ENCODE measurements around the gene PLK3. TPM values are rescaled to one million over a fixed set of nuclear protein-coding genes. Genes with fewer than 3 reads are reported as not detected.

The PLK3 gene
- total RNA-seq, 4 donors from 2014 or later: 7.4 to 18.4 (median 13.6) TPM

DNA sequence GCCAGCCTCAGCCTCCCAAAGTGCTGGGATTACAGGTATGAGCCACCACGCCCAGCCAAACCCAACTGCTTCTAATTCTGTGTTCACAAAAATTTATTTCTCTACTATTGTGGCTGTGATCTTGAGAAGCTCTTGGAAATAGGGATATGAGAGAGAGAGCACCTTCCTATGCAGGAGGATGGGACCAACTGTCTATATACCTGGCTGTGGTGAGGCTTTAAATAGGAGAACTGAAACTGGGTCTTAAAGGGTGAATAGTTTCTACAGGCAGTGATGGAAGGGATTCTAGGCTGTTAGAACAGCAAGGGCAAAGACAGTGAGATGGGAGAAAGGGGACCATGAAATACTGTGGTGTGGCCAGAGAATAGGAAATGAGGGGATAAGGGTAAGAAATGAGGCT lies 51.1 kb downstream of the PLK3 start:
- intact Hi-C loops (cut with DNase I): no loop called here
- no peak overlapping the region for H3K4me3 ChIP-seq (replicated peaks in 1 of 3)
- WGBS, 2 donors: 96 to 100% methylated on average over 1 of the region's 1 CpG
- H3K9me3 ChIP-seq: no peaks in the 10 kb centered on the region
- no peaks in the 10 kb centered on the region for H3K36me3 ChIP-seq
- no peak overlapping the region for H3K27ac ChIP-seq
- no peak for DNase-seq
- no peaks in the 10 kb centered on the region for H3K27me3 ChIP-seq
- H3K4me1 ChIP-seq: no peaks in the 10 kb centered on the region
- TF ChIP-seq, protein P1, sequence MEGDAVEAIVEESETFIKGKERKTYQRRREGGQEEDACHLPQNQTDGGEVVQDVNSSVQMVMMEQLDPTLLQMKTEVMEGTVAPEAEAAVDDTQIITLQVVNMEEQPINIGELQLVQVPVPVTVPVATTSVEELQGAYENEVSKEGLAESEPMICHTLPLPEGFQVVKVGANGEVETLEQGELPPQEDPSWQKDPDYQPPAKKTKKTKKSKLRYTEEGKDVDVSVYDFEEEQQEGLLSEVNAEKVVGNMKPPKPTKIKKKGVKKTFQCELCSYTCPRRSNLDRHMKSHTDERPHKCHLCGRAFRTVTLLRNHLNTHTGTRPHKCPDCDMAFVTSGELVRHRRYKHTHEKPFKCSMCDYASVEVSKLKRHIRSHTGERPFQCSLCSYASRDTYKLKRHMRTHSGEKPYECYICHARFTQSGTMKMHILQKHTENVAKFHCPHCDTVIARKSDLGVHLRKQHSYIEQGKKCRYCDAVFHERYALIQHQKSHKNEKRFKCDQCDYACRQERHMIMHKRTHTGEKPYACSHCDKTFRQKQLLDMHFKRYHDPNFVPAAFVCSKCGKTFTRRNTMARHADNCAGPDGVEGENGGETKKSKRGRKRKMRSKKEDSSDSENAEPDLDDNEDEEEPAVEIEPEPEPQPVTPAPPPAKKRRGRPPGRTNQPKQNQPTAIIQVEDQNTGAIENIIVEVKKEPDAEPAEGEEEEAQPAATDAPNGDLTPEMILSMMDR (IDR thresholded peaks at IDR 0.05): no peak
- no peak for TF ChIP-seq POLR2A (IDR thresholded peaks at IDR 0.05)

GRCh38 chr1:44853201-44853600 lies 53.0 kb downstream of the PLK3 start:
- intact Hi-C loops (cut with DNase I): no loop called here
- WGBS, 2 donors: 95 to 96% methylated on average over 6 of the region's 6 CpGs

GRCh38 chr1:44854970-44855369 lies 54.8 kb downstream of the PLK3 start:
- no peak overlapping the region for H3K27ac ChIP-seq
- no peak overlapping the region for H3K4me3 ChIP-seq (replicated peaks in 1 of 3)
- no peaks in the 10 kb centered on the region for H3K27me3 ChIP-seq
- intact Hi-C loops (cut with DNase I): no loop called here
- 89 to 100% methylated on average over 1 of the region's 1 CpG for WGBS, 2 donors
- DNase-seq: no peak
- TF ChIP-seq POLR2A (IDR thresholded peaks at IDR 0.05): no peak
- TF ChIP-seq, protein P1 (IDR thresholded peaks at IDR 0.05): no peak
- no peaks in the 10 kb centered on the region for H3K9me3 ChIP-seq
- peaks cover 0 to 6% of the 10 kb centered on the region in 2 donors for H3K36me3 ChIP-seq
- H3K4me1 ChIP-seq: no peaks in the 10 kb centered on the region

More at GRCh38 chr1:44853201-44853600, 53.0 kb downstream of the PLK3 start:
- DNase-seq: no peak
- Histone ChIP-seq H3K27ac (no peak overlapping the region), H3K36me3 (peaks cover 0 to 6% of the 10 kb centered on the region in 2 donors), H3K27me3 (no peaks in the 10 kb centered on the region), H3K9me3 (no peaks in the 10 kb centered on the region), H3K4me1 (no peaks in the 10 kb centered on the region), H3K4me3 (replicated peaks in 1 of 3) (no peak overlapping the region)
- TF ChIP-seq, protein P1 (IDR thresholded peaks at IDR 0.05): no peak
- TF ChIP-seq POLR2A (IDR thresholded peaks at IDR 0.05): no peak

Small RNA genes within 50 kb of the gene (small RNA-seq; reads per million reads assigned to genes)
- not detected for gene AL136380.1
- 349 reads per million, percentile 98 among the genes with 10 or more reads in this experiment for gene SNORD38A
- not detected for gene SNORD38B
- gene SNORD46: 2,563 reads per million, percentile 99 among the genes with 10 or more reads in this experiment
- not detected for gene SNORD55

Other genes with a start within 250 kb of the PLK3 start
- 10 to 100 TPM in 1 of 4 donors, 1 to 10 TPM in 3; 3.9 to 10.4 (median 8.0) TPM for gene TMEM53, start 125.9 kb upstream of the PLK3 start, total RNA-seq
- 1 to 10 TPM in 2 of 4 donors, not detected in 2; 1.3 to 1.9 TPM for gene ARMH1, start 125.7 kb upstream of the PLK3 start, total RNA-seq
- gene RNU5D-1, start 69.2 kb upstream of the PLK3 start, total RNA-seq: not detected
- gene KIF2C, start 60.5 kb upstream of the PLK3 start, total RNA-seq: 1 to 10 TPM in 2 of 4 donors, under 1 TPM in 2; 0.63 to 1.2 (median 1.0) TPM
- 1,000 to 10,000 TPM; 1,167 to 2,709 (median 1,595) TPM for gene RPS8, start 24.8 kb upstream of the PLK3 start, total RNA-seq
- under 1 TPM in 2 of 4 donors, not detected in 2; 0.42 to 0.56 TPM for gene BEST4, start 12.2 kb upstream of the PLK3 start, total RNA-seq
- gene DYNLT4, start 7.0 kb downstream of the PLK3 start, total RNA-seq: 1 to 10 TPM in 1 of 4 donors, under 1 TPM in 1, not detected in 2; 0.67 to 1.0 TPM
- 10 to 100 TPM in 2 of 4 donors, 1 to 10 TPM in 2; 7.3 to 14.9 (median 9.2) TPM for gene BTBD19, start 8.1 kb downstream of the PLK3 start, total RNA-seq
- 1 to 10 TPM in 1 of 4 donors, under 1 TPM in 3; 0.15 to 1.0 (median 0.52) TPM for gene PTCH2, start 42.9 kb downstream of the PLK3 start, total RNA-seq
- 10 to 100 TPM; 16.9 to 21.3 (median 19.2) TPM for gene EIF2B3, start 186.2 kb downstream of the PLK3 start, total RNA-seq
- 10 to 100 TPM; 30.8 to 42.6 (median 38.1) TPM for gene HECTD3, start 210.9 kb downstream of the PLK3 start, total RNA-seq
- gene UROD, start 211.9 kb downstream of the PLK3 start, total RNA-seq: 100 to 1,000 TPM in 2 of 4 donors, 10 to 100 TPM in 2; 94.5 to 137 (median 99.3) TPM